ENCODE results near the gene OSBPL2. TPM values are rescaled to one million over a fixed set of nuclear protein-coding genes. Genes with fewer than 3 reads are reported as not detected.

The OSBPL2 gene
- total RNA-seq, 4 donors from 2014 or later = 48.4 to 65.1 (median 55.8) TPM

DNA sequence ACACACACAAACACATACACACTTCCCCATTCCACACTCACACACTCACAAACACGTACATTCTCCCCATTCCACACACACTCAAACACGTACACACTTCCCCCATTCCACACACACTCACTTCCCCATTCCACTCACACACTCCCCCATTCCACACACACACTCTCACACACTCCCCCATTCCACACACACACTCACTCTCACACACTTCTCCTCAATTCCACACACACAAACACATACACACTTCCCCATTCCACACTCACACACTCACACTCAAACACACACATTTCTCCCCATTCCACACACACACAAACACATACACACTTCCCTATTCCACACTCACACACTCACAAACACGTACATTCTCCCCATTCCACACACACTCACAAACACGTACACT, 8.7 kb upstream of the OSBPL2 start:
- 52 to 65% methylated on average over 4 of the region's 4 CpGs for WGBS, 2 donors
- H3K27ac ChIP-seq = no peak overlapping the region
- no peak for DNase-seq
- no peak overlapping the region for H3K4me3 ChIP-seq
- intact Hi-C loops (cut with DNase I) = no loop called here
- no peak for TF ChIP-seq POLR2A (IDR thresholded peaks at IDR 0.05)
- TF ChIP-seq, protein P1, sequence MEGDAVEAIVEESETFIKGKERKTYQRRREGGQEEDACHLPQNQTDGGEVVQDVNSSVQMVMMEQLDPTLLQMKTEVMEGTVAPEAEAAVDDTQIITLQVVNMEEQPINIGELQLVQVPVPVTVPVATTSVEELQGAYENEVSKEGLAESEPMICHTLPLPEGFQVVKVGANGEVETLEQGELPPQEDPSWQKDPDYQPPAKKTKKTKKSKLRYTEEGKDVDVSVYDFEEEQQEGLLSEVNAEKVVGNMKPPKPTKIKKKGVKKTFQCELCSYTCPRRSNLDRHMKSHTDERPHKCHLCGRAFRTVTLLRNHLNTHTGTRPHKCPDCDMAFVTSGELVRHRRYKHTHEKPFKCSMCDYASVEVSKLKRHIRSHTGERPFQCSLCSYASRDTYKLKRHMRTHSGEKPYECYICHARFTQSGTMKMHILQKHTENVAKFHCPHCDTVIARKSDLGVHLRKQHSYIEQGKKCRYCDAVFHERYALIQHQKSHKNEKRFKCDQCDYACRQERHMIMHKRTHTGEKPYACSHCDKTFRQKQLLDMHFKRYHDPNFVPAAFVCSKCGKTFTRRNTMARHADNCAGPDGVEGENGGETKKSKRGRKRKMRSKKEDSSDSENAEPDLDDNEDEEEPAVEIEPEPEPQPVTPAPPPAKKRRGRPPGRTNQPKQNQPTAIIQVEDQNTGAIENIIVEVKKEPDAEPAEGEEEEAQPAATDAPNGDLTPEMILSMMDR (IDR thresholded peaks at IDR 0.05) = no peak
- H3K36me3 ChIP-seq = no peaks in the 10 kb centered on the region
- H3K9me3 ChIP-seq = no peaks in the 10 kb centered on the region
- peaks cover 7 to 44% (median 19%) of the 10 kb centered on the region in 3 donors for H3K4me1 ChIP-seq
- peaks cover 0 to 84% (median 0%) of the 10 kb centered on the region in 4 donors for H3K27me3 ChIP-seq

- H3K27me3 ChIP-seq = peaks cover 0 to 78% (median 0%) of the 10 kb centered on the region in 4 donors
Observed at GRCh38 chr20:62230276-62230675, 8.0 kb upstream of the OSBPL2 start.

DNA sequence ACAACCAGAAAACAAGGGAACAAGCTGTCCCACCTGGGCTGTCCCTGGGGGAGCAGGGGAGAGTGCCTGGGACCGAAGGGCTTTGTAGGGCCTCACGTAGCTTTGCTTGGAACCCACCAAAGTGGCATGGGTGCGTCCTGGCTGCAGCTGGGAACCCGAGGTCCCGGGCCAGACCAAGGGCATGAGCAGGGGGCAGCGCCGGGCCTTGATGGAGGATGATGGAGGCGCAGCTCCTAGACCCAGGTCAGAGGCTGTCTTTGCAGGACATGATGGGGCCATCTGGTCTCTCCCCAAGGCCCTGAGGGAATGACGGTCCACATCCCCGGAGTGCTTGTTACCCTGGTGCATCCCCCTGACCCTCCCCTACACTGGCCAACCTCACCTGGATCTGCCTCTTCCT, 7.6 kb upstream of the OSBPL2 start:
- H3K36me3 ChIP-seq = no peaks in the 10 kb centered on the region
- H3K9me3 ChIP-seq = no peaks in the 10 kb centered on the region
- H3K4me1 ChIP-seq = peaks cover 7 to 44% (median 19%) of the 10 kb centered on the region in 3 donors
- DNase-seq = no peak
- TF ChIP-seq, protein P1 (IDR thresholded peaks at IDR 0.05) = no peak
- TF ChIP-seq POLR2A (IDR thresholded peaks at IDR 0.05) = no peak
- intact Hi-C loops (cut with DNase I) = no loop called here
- WGBS, 2 donors = 94 to 95% methylated on average over 3 of the region's 10 CpGs
- no peak overlapping the region for H3K4me3 ChIP-seq
- peaks cover 0 to 74% (median 0%) of the 10 kb centered on the region in 4 donors for H3K27me3 ChIP-seq
- no peak overlapping the region for H3K27ac ChIP-seq

More at GRCh38 chr20:62230276-62230675, 8.0 kb upstream of the OSBPL2 start:
- H3K36me3 ChIP-seq = no peaks in the 10 kb centered on the region
- H3K9me3 ChIP-seq = no peaks in the 10 kb centered on the region
- intact Hi-C loops (cut with DNase I) = no loop called here
- H3K4me3 ChIP-seq = no peak overlapping the region
- no peak overlapping the region for H3K27ac ChIP-seq
- no peak for DNase-seq
- 89 to 91% methylated on average over 2 of the region's 2 CpGs for WGBS, 2 donors
- TF ChIP-seq POLR2A (IDR thresholded peaks at IDR 0.05) = no peak
- TF ChIP-seq, protein P1 (IDR thresholded peaks at IDR 0.05) = no peak
- H3K4me1 ChIP-seq = peaks cover 7 to 44% (median 19%) of the 10 kb centered on the region in 3 donors

DNA sequence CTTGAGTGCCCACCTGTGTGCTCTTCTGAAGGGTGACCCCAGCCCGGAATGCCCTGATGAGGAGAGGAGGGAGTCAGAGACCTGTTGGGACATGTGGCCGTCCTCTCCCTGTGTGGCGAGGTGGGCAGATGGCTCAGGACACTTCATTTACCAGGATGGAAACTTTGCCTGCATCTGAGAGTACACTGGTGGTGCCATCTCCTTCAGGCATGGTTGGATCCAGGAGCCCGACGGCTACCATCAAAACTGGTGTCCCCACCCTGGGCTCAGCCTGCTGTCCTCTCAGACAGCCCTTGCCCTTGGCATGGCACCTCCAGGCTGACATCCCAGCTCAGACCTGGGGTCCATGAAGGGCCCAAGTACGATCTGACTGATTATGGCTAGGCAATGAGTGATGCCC, 7.0 kb upstream of the OSBPL2 start:
- H3K27ac ChIP-seq = no peak overlapping the region
- H3K4me3 ChIP-seq = no peak overlapping the region
- 82 to 86% methylated on average over 2 to 4 of the region's 6 CpGs for WGBS, 2 donors
- H3K4me1 ChIP-seq = peaks cover 7 to 44% (median 19%) of the 10 kb centered on the region in 3 donors
- no peak for TF ChIP-seq POLR2A (IDR thresholded peaks at IDR 0.05)
- TF ChIP-seq, protein P1 (IDR thresholded peaks at IDR 0.05) = no peak
- H3K27me3 ChIP-seq = peaks cover 0 to 68% (median 0%) of the 10 kb centered on the region in 4 donors
- DNase-seq = no peak
- intact Hi-C loops (cut with DNase I) = no loop called here
- no peaks in the 10 kb centered on the region for H3K9me3 ChIP-seq
- H3K36me3 ChIP-seq = no peaks in the 10 kb centered on the region

- peaks cover 7 to 45% (median 19%) of the 10 kb centered on the region in 3 donors for H3K4me1 ChIP-seq
- no peak for DNase-seq
- H3K27me3 ChIP-seq = peaks cover 0 to 59% (median 0%) of the 10 kb centered on the region in 4 donors
- intact Hi-C loops (cut with DNase I) = no loop called here
- no peak overlapping the region for H3K4me3 ChIP-seq
- no peak for TF ChIP-seq POLR2A (IDR thresholded peaks at IDR 0.05)
- TF ChIP-seq, protein P1 (IDR thresholded peaks at IDR 0.05) = no peak
- H3K9me3 ChIP-seq = no peaks in the 10 kb centered on the region
- WGBS, 2 donors = 45 to 69% methylated on average over 5 of the region's 7 CpGs
- H3K36me3 ChIP-seq = no peaks in the 10 kb centered on the region
- peak overlapping the region in 3 of 4 donors; percentile 57 to 65 (median 60) for H3K27ac ChIP-seq
Observed at GRCh38 chr20:62232194-62232593, 6.1 kb upstream of the OSBPL2 start.

Measured in esophagus squamous epithelium (tissue), 5 donors.